GM18873 (cell line): ENCODE data around the gene METTL18.

Experiments
- ATAC-seq: cut with Tn5 transposase; IDR thresholded peaks from one replicate; pipeline ENCODE4 v1.9.1; 2021; ENCODE audit warnings: mild to moderate bottlenecking, moderate library complexity, moderate number of reproducible peaks; ENCODE audit not compliant: unreplicated experiment, low FRiP score

Gene METTL18

DNA sequence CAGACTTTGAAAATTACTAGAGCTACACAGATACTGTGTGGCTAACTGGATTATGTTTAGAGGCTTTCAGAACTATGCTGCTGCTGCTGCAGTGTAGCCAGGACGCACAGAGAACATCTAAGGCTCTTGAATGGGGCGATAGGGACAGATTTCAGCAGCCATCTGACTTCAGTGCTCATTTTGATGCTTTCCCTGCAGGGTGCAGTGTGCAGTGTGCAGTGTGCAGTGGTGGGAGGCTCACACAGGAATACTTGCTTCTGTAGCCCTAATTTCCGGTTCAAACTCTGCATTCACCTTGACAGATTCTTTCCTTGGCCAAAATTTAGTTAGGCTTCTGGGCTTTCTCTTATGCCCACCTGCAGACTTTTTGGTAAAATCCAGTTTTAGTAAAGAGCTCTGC, 7.7 kb downstream of the METTL18 start:
- no peak for ATAC-seq

DNA sequence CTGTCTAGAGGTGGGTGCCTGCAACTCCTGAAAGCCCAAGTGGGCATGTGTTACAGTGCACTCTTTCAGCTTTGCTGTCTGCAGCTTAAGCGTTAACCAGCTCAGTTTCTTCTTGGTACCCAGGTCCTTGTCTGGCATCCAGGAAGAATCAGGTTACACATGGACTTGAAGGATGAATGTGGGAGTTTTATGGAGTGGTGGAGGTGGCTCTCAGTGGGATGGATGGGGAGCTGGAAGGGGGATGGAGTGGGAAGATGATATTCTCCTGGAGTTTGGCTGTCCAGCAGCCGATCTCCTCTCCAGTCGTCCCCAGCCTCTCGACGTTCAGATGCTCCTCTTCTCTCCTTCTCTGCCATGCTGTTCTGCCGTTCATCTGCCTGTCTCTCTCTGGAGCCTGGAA, 9.4 kb downstream of the METTL18 start:
- no peak for ATAC-seq

DNA sequence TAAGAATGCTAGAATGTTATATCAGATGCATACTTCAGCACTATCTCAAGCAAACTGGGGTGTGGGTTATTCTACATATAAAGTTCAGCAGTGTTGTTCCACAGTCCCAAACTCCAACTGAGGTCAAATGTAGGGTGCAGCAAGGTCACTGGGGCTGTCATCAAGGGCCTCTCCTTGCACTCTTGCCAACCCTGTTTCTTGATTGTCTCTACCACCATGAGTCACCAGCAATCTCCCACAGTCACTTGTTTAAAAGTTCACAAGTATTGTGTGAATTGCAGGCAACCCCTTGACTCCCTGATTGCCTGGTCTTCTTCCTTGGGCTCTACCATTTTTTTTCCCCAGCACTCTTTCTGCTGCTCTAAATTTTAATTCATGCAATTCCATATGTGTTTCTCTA, 10.6 kb downstream of the METTL18 start:
- no peak for ATAC-seq

DNA sequence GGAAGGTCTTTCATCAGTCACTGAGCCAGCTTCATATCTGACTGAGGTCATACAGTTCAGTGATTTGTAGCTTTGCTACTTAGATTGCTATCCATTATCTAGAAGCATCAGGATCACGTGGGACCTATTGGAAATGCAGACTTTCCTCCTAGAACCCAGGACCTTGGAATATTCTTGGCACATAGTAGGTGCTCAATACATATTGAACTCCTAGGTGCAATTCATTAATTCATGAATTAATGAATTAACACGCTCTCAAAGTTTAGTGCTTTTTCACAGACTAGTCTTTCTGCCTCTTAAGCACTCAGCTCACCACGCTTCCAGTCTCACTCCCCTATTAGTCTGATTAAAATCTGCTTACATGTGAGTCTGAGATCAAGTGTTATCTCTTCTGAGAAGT, 12.1 kb downstream of the METTL18 start:
- ATAC-seq: no peak

DNA sequence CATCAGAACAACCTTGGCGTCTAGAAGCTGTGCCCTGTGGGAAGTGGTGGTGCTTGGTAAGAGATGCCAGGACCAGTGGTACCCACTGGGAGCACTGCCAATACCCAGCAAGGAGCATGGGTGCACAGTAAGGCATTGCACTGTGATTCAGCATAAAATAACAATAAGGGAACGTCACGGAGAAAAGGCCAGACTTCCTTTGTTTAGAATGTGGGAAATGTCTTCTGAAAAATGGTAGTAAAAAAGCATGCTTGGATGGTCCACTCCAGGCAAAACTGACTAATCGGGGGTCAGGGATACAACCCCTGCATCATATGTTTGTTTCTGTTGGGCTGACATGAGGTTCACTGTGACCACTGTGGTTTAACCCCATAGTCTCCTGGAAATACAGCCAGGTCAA, 14.7 kb downstream of the METTL18 start:
- ATAC-seq: no peak

DNA sequence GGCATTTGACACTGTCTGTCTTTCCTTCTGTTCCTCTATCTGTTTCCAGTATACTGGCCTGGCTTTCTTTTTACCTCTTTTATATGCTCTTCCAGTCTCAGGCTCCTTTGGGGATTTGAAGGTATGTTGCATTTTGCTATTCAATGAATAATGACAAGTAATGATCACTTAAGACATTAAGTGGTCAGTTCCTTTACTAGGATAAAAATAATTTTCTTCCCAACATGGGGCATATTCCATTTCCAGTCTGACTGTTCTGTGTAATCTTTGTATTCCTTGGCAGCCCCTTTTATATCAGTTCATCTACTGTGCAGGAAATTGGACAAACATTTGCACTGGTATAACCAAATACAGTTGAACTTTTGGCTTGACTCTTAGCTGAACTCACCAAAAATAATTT, 15.6 kb downstream of the METTL18 start:
- ATAC-seq: no peak

DNA sequence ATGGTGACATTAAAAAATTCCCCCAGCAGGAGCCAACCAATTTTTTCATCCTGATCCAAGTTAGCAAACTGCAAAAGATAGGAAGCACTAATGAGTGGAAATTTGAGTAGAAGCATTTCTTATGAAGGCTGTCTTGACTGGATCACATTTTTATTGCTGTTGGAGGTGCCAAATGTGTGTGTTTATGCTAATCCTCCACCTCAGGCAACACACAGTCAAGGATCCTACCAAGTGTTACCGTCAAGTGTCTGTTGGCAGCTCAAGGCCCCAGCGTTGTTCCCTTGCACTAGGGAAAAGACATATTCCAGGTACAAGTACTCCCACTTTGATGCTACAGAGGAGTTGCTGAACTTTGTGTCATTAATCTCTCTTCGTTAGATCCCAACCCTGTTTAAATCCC, 18.3 kb downstream of the METTL18 start:
- ATAC-seq: no peak

DNA sequence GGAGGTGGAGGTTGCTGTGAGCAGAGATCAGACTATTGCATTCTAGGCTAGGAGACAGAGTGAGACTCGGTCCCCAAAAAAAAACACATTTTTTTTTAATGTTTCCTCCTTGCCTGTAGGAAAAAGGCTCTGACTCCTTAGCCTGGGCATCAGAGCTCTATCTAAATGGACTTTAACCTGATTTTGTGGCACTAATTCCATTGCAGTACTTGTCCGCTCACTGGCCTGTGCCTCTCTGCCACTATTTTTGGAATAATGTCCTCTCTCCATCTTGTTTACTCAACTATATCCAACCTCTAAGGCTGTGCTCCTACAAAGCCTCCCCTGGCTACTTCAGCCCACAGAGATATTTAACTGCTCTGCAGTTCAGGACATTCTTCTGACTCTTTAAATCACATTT, 26.5 kb downstream of the METTL18 start:
- no peak for ATAC-seq

DNA sequence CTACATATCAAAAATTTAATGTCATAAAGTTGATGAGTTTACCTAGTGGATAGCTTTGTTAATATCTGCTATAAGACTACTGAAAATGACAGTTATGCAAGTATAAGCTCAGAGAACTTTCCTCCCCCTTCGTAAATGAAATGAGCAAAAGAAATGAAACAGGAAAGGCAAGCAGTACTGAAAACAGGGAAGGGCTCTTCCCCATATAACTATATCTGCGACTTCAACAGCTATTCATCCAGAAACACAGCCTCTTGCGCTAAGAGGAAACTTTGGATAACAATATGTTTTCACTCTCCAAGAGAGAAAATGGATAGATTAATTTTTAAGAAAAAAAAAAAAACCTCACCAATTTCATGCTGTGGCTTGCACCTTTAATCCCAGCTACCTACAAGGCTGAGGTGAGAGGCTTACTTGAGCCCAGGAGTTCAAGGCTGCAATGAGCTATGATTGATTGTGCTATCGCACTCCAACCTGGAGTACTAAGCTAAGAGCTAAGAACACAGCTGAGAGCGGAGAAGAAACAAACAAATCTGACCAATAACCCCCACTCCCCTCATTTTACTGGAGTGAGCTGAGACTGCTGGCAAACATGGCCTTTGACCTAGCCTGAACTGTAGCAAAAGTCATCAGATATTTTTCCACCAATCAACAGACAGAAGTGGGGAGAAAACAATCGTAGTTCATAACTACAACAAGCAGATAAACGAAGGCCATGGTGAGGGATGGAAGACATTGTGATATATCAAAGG, 29.0 kb downstream of the METTL18 start:
- no peak for ATAC-seq

DNA sequence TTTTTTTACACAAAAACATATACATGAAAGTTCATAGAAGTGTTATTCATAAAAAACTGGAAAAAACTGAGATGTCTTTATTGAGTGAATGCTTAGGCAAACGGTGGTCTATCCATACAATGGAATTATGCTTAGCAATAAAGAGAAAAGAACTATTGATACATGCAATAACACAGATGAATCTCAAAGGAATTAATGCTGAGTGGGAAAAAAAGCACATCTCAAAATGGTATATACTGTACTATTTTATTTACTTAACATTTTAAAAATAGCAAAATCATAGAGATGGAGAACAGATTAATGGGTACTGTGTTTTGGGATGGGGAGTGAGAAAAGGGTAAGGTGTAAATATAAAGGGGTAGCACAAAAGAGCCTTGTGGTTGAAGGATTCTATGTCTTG, 29.8 kb downstream of the METTL18 start:
- ATAC-seq: no peak

DNA sequence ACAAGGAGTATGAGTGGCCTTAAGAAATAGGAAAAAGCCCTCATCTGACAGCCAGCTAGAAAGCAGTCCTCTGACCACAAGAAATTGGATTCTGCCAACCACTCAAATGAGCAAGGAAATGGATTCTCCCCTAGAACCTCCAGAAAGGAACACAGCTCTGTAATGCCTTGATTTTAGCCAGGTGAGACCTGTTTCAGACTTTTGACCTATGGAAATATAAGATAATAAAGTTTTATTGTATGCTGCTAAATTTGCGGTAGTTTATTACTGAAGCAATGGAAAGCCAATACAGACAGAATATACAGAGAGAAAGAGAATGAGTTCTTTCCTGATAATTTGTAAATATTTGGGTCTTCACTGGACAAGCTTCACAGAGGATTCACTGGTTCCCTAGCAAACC, 32.0 kb downstream of the METTL18 start:
- ATAC-seq: no peak

DNA sequence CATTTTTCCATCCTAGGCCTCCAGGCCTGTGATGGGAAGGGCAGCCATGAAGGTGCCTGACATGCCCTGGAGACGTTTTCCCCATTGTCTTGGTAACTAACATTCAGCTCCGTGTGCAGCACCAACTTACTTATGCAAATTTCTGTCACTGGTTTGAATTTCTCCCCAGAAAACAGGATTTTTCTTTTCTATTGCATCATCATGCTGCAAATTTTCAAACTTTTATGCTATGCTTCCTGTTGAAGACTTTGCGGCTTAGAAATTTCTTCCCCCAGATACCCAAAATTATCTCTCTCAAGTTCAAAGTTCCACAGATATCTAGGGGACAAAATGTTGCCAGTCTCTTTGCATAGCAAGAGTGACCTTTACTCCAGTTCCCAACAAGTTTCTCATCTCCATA, 35.7 kb downstream of the METTL18 start:
- no peak for ATAC-seq

DNA sequence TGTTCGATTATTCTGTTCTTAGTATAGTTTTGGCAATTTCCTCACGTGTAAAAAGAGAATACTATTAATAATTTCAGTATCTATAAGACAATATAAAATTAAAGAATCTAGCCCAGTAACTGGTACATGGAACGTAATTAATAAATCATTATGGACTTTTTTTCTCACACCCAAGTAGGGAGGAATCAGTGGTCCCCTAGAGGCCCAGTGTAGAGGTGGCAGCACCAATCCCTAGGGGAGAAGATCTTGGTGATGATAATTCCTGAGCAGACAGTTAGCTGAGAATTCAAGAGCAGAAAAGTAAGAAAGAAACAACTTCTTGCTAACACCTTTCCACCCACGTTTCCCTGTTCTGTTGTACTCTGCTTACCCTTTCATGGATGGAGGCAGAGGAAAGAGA, 41.2 kb downstream of the METTL18 start:
- ATAC-seq: no peak

DNA sequence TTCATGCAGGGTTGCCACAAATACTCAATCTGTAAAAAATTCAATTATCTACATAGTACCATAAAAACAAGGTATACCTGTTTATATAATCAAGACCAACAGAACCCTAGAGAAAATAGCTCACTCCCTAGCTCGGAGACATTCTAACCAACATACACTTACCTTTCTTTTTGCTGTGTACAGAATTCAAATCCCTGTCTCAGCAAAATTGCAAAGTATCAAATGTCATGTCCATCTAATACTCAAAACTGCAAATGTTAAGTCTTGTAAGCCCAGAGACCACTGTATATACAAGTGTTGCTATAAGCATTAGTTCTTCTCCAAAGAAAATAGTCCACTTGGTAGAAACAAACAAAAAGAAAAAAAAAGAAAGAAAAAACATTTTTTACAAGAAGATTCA, 44.7 kb downstream of the METTL18 start:
- ATAC-seq: no peak

DNA sequence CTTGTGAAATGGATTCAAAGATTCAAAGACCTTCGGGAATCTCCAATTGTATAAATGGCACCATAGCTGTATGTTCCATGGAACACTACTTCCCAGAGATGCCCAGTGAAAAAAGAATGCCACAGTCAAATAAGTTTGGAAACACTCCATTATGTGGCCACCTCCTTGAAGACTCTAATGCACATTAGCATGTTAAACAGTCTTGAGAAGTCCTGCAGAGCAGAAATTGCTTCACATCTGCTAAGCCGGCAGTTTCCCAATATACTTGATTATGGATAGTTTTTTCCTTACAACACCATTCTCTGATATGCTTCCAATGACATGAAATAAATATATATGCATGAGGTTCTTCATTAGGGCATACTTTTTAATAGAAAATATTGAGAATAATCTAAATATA, 48.2 kb downstream of the METTL18 start:
- ATAC-seq: no peak

DNA sequence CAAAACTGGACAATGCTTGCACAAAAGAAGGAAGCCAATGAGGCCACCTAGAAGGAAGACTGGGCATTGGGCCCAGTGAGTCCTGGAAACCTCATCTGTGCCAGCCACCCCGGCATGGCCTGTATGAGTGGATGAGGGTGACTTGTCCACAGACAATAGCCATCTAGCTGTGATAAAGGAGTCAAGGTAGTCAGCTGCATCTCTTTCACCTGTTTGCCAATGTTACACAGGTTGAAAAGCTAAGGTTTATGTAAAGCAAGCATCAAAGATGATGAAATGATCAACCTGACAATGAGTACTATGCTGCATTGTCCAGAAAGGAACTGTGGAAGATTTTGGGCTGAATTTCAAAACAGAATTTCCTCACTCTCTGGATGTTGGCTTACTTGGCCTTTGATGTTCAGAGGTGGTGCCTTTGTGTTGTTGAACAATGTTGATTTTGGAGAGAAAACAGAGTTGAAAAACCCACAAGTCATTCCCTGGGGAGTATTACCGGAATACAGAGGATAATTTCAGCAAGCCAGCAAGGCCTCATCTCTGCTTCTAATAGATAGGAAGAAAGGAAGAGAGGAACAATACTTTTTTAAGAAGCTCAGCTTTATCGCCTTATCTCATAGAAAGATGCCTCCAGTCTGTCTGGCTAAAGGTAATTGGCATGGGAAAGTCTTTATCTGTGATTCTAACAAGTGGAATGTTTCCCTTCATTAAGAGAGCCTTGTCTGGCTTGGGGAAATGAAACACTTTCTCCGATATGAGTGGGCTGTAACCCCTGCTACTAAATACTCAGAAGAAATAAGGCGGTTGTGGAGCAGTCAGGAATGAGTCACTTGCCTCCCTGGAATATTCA, 49.5 kb downstream of the METTL18 start:
- no peak for ATAC-seq
